B cell (primary cell): ENCODE results near the gene PTGFRN.

Experiments used
- EZH2 ChIP-seq: IDR thresholded peaks from 2 replicates; pipeline ENCODE4 v1.6.1; 2012; ENCODE audit warnings: borderline replicate concordance, low read depth, mild to moderate bottlenecking, moderate library complexity, low read length; ENCODE audit not compliant: insufficient read depth, poor library complexity, severe bottlenecking
- TF ChIP-seq, protein P1 (sequence below): fragments of 200-600 bp; IDR thresholded peaks from one replicate; pipeline ENCODE4 v1.8.0; 2022; ENCODE audit warnings: antibody characterized with exemption, mild to moderate bottlenecking

DNA sequence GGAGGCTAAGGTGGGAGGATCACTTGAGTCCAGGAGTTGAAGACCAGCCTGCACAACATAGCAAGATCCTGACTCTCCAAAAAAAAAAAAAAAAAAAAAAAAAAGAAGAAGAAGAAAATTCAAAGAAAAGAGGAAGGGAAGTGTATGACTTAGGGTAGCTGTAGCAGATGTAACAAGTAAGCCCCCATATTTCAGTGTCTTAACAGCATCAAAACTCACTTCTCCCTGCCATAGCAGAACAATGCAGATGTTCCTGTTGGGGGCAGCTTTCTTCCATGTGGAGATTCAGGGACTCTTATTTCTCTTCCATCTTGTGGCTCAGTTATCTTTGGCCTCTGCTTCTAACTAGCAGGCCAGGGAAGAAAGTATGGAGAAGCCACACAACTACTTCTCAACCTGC lies 10.2 kb upstream of the PTGFRN start:
- no peak for TF ChIP-seq EZH2
- TF ChIP-seq, protein P1, sequence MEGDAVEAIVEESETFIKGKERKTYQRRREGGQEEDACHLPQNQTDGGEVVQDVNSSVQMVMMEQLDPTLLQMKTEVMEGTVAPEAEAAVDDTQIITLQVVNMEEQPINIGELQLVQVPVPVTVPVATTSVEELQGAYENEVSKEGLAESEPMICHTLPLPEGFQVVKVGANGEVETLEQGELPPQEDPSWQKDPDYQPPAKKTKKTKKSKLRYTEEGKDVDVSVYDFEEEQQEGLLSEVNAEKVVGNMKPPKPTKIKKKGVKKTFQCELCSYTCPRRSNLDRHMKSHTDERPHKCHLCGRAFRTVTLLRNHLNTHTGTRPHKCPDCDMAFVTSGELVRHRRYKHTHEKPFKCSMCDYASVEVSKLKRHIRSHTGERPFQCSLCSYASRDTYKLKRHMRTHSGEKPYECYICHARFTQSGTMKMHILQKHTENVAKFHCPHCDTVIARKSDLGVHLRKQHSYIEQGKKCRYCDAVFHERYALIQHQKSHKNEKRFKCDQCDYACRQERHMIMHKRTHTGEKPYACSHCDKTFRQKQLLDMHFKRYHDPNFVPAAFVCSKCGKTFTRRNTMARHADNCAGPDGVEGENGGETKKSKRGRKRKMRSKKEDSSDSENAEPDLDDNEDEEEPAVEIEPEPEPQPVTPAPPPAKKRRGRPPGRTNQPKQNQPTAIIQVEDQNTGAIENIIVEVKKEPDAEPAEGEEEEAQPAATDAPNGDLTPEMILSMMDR = no peak
